ENCODE data around the gene ANOS1. TPM values are rescaled to one million over a fixed set of nuclear protein-coding genes. Genes with fewer than 3 reads are reported as not detected.

The ANOS1 gene
- total RNA-seq, 1 experiment from 2014 or later, result 54.9 TPM

- Histone ChIP-seq H3K23ac (ENCODE audit: insufficient read length, low read depth, low read length) (no peak overlapping the region), H3K9ac (ENCODE audit: extremely low read depth, insufficient read length, low read length) (no peak overlapping the region), H2BK15ac (ENCODE audit: low read depth, low read length) (no peak overlapping the region), H3K23me2 (ENCODE audit: insufficient read length, low read depth, low read length, poor library complexity, severe bottlenecking) (no peaks in the 10 kb centered on the region), H3K79me1 (ENCODE audit: insufficient read depth, low read depth, low read length, poor library complexity, severe bottlenecking) (no peaks in the 10 kb centered on the region), H3K4me1 (ENCODE audit: insufficient read depth, low read length) (no peaks in the 10 kb centered on the region), H3K27me3 (ENCODE audit: insufficient read depth, low read length) (no peaks in the 10 kb centered on the region), H2BK20ac (ENCODE audit: low read depth, low read length, poor library complexity, severe bottlenecking) (no peak overlapping the region), H2AFZ (ENCODE audit: low read length) (no peak overlapping the region), H3K56ac (ENCODE audit: insufficient read length, low read depth, low read length) (no peak overlapping the region), H2AK5ac (ENCODE audit: insufficient read length, low read length) (no peak overlapping the region), H2BK12ac (ENCODE audit: insufficient read length, low read depth, low read length) (no peak overlapping the region), H4K5ac (ENCODE audit: insufficient read length, low read depth, low read length) (no peak overlapping the region), H4K91ac (ENCODE audit: insufficient read length, low read depth, low read length) (no peak overlapping the region), H4K20me1 (ENCODE audit: control insufficient read depth, insufficient read depth, insufficient read length) (no peaks in the 10 kb centered on the region), H3K27ac (ENCODE audit: insufficient read length, low read depth, low read length) (no peak overlapping the region), H2BK120ac (ENCODE audit: low read depth, low read length, poor library complexity, severe bottlenecking) (no peak overlapping the region), H3K4ac (ENCODE audit: low read depth, low read length) (no peak overlapping the region), H3K4me2 (ENCODE audit: insufficient read depth, insufficient read length, low read length) (no peak overlapping the region), H4K8ac (replicated peaks; ENCODE audit: insufficient read length, low read depth, low read length) (no peak overlapping the region), H3K79me2 (ENCODE audit: insufficient read depth, low read length) (no peaks in the 10 kb centered on the region), H3K14ac (ENCODE audit: insufficient read depth, low read length) (no peak overlapping the region), H3K18ac (ENCODE audit: insufficient read length, low read depth, low read length) (no peak overlapping the region), H2BK5ac (ENCODE audit: insufficient read length, low read length) (no peak overlapping the region), H3T11ph (ENCODE audit: low read length) (no peak overlapping the region), H3K9me3 (ENCODE audit: control insufficient read depth, low read depth, low read length) (no peaks in the 10 kb centered on the region)
- H3K9me3 Mint-ChIP-seq, result peaks cover 0 to 3% of the 10 kb centered on the region in 2 experiments; a peak in 1 of 5 replicates
- H3K36me3 Mint-ChIP-seq (ENCODE audit: insufficient read depth in 1 of 3, low read depth in 3 of 3), result no peaks in the 10 kb centered on the region
- DNase-seq, result no peak
- H3K27ac Mint-ChIP-seq, result no peak overlapping the region
- TF ChIP-seq CTCF (conservative IDR thresholded peaks at IDR 0.05), result peak; percentile 75
- H3K4me1 Mint-ChIP-seq, result peaks cover 0 to 3% of the 10 kb centered on the region in 2 experiments; a peak in 1 of 4 replicates
- H3K4me3 Mint-ChIP-seq, result no peak overlapping the region
- WGBS (ENCODE audit: extremely low coverage, insufficient read length, low lambda C conversion rate), result no CpG with 5 or more reads among the region's 6 CpGs
- H3K27me3 Mint-ChIP-seq (ENCODE audit: low read depth), result peaks cover 3% of the 10 kb centered on the region; the same call in 1 of the 2 replicates
Observed at GRCh38 chrX:8748855-8749254, 16.9 kb upstream of the ANOS1 start.
